Keratinocyte (primary cell): ENCODE measurements around the gene TNFAIP6. TPM values are rescaled to one million over a fixed set of nuclear protein-coding genes. Genes with fewer than 3 reads are reported as not detected.

ENCODE experiments used
- DNase-seq: peaks from one replicate; pipeline ENCODE4 v3.0.0-alpha.2; 2011; ENCODE audit warnings: low read depth, missing footprints, low spot score
- FAIRE-seq: peaks from 2 replicates; lab custom pipeline; 2011; peaks lifted over from hg19 to GRCh38; lab: Jason Lieb, UNC
- H2AFZ ChIP-seq: 2 replicates; pipeline ENCODE4 v1.6.0; 2012; ENCODE audit warnings: low read length, control low read depth, inconsistent platforms; ENCODE audit not compliant: control insufficient read depth
- H3K27ac ChIP-seq: 2 replicates; pipeline ENCODE4 v1.5.1; 2011; ENCODE audit warnings: low read length; ENCODE audit not compliant: control insufficient read depth, insufficient read depth
- H3K27me3 ChIP-seq: 3 replicates; pipeline ENCODE4 v1.6.0; 2011; ENCODE audit warnings: low read length; ENCODE audit not compliant: control insufficient read depth, insufficient read depth; ENCODE audit errors: extremely low read depth
- H3K36me3 ChIP-seq, 2 experiments: 2 replicates in 1 of 2; 3 replicates in 1 of 2; pipeline ENCODE4 v1.5.1; 2011; ENCODE audit warnings: low read length in 2 of 2, mild to moderate bottlenecking in 1 of 2; ENCODE audit not compliant: control insufficient read depth in 2 of 2, insufficient read depth in 2 of 2; ENCODE audit errors: extremely low read depth in 1 of 2
- H3K4me1 ChIP-seq: 3 replicates; pipeline ENCODE4 v1.5.1; 2011; ENCODE audit warnings: low read length; ENCODE audit not compliant: control insufficient read depth, insufficient read depth; ENCODE audit errors: extremely low read depth
- H3K4me2 ChIP-seq: 3 replicates; pipeline ENCODE4 v1.6.0; 2011; ENCODE audit warnings: low read depth, low read length; ENCODE audit not compliant: control insufficient read depth, insufficient read depth; ENCODE audit errors: extremely low read depth
- H3K4me3 ChIP-seq, 3 experiments: fragments of 200-600 bp in 1 of 3; sonication (generic) in 1 of 3; 2 replicates in 2 of 3; 3 replicates in 1 of 3; pipeline ENCODE4 v1.5.1; 2011 to 2016; ENCODE audit warnings: low read length in 3 of 3, mild to moderate bottlenecking in 3 of 3, control low read depth in 2 of 3, inconsistent platforms in 1 of 3, low read depth in 1 of 3, mixed read lengths in 1 of 3, mixed run types in 1 of 3, moderate library complexity in 1 of 3; ENCODE audit not compliant: control insufficient read depth in 2 of 3, insufficient read depth in 2 of 3; ENCODE audit errors: extremely low read depth in 1 of 3
- H3K79me2 ChIP-seq: 2 replicates; pipeline ENCODE4 v1.6.0; 2012; ENCODE audit warnings: low read length; ENCODE audit not compliant: control insufficient read depth, insufficient read depth
- H3K9ac ChIP-seq: 3 replicates; pipeline ENCODE4 v1.6.0; 2011; ENCODE audit warnings: low read length; ENCODE audit not compliant: control insufficient read depth, insufficient read depth; ENCODE audit errors: extremely low read depth
- H3K9me1 ChIP-seq: 3 replicates; pipeline ENCODE4 v1.6.0; 2011; ENCODE audit warnings: low read length; ENCODE audit not compliant: control insufficient read depth, insufficient read depth; ENCODE audit errors: extremely low read depth
- H3K9me3 ChIP-seq: 2 replicates; pipeline ENCODE4 v1.5.1; 2012; ENCODE audit warnings: low read depth, low read length; ENCODE audit not compliant: control insufficient read depth
- H4K20me1 ChIP-seq: 3 replicates; pipeline ENCODE4 v1.6.0; 2011; ENCODE audit warnings: low read length; ENCODE audit not compliant: control insufficient read depth, insufficient read depth; ENCODE audit errors: extremely low read depth
- CTCF ChIP-seq, 3 experiments: IDR thresholded peaks in 1 of 3; conservative IDR thresholded peaks in 1 of 3; optimal IDR thresholded peaks in 1 of 3; 2 replicates in 2 of 3; 3 replicates in 1 of 3; pipeline versions ENCODE3 to v1.5.1; 2011; ENCODE audit warnings: low read length in 3 of 3, mild to moderate bottlenecking in 3 of 3, moderate library complexity in 2 of 3, control low read depth in 1 of 3, inconsistent platforms in 1 of 3; ENCODE audit not compliant: insufficient read depth in 2 of 3; ENCODE audit errors: extremely low read depth in 1 of 3
- EZH2 ChIP-seq: IDR thresholded peaks from one replicate; pipeline ENCODE4 v1.6.1; 2012; ENCODE audit warnings: inconsistent platforms, mild to moderate bottlenecking, low read length, moderate library complexity
- dilution Hi-C: fragments of 300-500 bp; cut with MboI; formaldehyde crosslinking; loops from one replicate; pipeline ENCODE4 v1.7.0; 2020; ENCODE audit warnings: low sequenced_read_pairs; ENCODE audit not compliant: extremely low pct_ligation_motif_present
- polyA plus RNA-seq, 5 experiments: library from polyadenylated mRNA; depleted of rRNA in 3 of 5; stranded (reverse) in 3 of 5; stranded (forward) in 1 of 5; unstranded in 1 of 5; fragments of >200 nt; gene quantifications; 1 replicate in 1 of 5; 2 replicates in 3 of 5; 3 replicates in 1 of 5; pipeline versions ENCODE4 v1.2.1 to v1.2.3, GENCODE V29; 2011 to 2012; ENCODE audit warnings: missing spikeins in 2 of 5, low read depth in 1 of 5, low replicate concordance in 1 of 5

The TNFAIP6 gene
- polyA plus RNA-seq, 1 donor (not counting 4 experiments of a cell fraction or from before 2014, with no cell fraction given): 0.21 TPM

- FAIRE-seq (no peak), DNase-seq (no peak)
- Histone ChIP-seq H3K27ac (no peak overlapping the region), H3K9me3 (no peaks in the 10 kb centered on the region), H3K9me1 (no peaks in the 10 kb centered on the region), H3K4me3 (no peak overlapping the region), H2AFZ (no peak overlapping the region), H4K20me1 (no peaks in the 10 kb centered on the region), H3K27me3 (no peaks in the 10 kb centered on the region), H3K36me3 (no peaks in the 10 kb centered on the region), H3K4me2 (no peak overlapping the region), H3K9ac (no peak overlapping the region), H3K4me1 (peaks cover 2% of the 10 kb centered on the region), H3K79me2 (no peaks in the 10 kb centered on the region)
- dilution Hi-C loops: no loop called here
- TF ChIP-seq CTCF (optimal IDR thresholded peaks at IDR 0.05 in 1 of 3, IDR thresholded peaks at IDR 0.05 in 1 of 3, conservative IDR thresholded peaks at IDR 0.05 in 1 of 3; ENCODE audit: extremely low read depth in 1 of 3, insufficient read depth in 2 of 3, low read length in 3 of 3): no peak
- no peak for TF ChIP-seq EZH2
Measured at GRCh38 chr2:151379169-151379568, 21.8 kb downstream of the TNFAIP6 start.

- Histone ChIP-seq H3K27ac (no peak overlapping the region), H3K27me3 (no peaks in the 10 kb centered on the region), H3K4me2 (no peak overlapping the region), H3K9me1 (no peaks in the 10 kb centered on the region), H3K4me1 (no peaks in the 10 kb centered on the region), H3K36me3 (no peaks in the 10 kb centered on the region), H3K4me3 (no peak overlapping the region), H4K20me1 (no peaks in the 10 kb centered on the region), H3K79me2 (no peaks in the 10 kb centered on the region), H2AFZ (no peak overlapping the region), H3K9me3 (no peaks in the 10 kb centered on the region), H3K9ac (no peak overlapping the region)
- TF ChIP-seq CTCF (optimal IDR thresholded peaks at IDR 0.05 in 1 of 3, IDR thresholded peaks at IDR 0.05 in 1 of 3, conservative IDR thresholded peaks at IDR 0.05 in 1 of 3; ENCODE audit: extremely low read depth in 1 of 3, insufficient read depth in 2 of 3, low read length in 3 of 3): no peak
- no peak for TF ChIP-seq EZH2
- FAIRE-seq: no peak
- dilution Hi-C loops: no loop called here
- no peak for DNase-seq
Measured at GRCh38 chr2:151380580-151381235, 23.3 kb downstream of the TNFAIP6 start.
